HG03135 (cell line): ENCODE data around the gene COQ3.

Experiments
- ATAC-seq: cut with Tn5 transposase; IDR thresholded peaks from one replicate; pipeline ENCODE4 v1.9.1; 2021; ENCODE audit warnings: mild to moderate bottlenecking, moderate library complexity; ENCODE audit not compliant: unreplicated experiment

The COQ3 gene, protein sequence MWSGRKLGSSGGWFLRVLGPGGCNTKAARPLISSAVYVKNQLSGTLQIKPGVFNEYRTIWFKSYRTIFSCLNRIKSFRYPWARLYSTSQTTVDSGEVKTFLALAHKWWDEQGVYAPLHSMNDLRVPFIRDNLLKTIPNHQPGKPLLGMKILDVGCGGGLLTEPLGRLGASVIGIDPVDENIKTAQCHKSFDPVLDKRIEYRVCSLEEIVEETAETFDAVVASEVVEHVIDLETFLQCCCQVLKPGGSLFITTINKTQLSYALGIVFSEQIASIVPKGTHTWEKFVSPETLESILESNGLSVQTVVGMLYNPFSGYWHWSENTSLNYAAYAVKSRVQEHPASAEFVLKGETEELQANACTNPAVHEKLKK

DNA sequence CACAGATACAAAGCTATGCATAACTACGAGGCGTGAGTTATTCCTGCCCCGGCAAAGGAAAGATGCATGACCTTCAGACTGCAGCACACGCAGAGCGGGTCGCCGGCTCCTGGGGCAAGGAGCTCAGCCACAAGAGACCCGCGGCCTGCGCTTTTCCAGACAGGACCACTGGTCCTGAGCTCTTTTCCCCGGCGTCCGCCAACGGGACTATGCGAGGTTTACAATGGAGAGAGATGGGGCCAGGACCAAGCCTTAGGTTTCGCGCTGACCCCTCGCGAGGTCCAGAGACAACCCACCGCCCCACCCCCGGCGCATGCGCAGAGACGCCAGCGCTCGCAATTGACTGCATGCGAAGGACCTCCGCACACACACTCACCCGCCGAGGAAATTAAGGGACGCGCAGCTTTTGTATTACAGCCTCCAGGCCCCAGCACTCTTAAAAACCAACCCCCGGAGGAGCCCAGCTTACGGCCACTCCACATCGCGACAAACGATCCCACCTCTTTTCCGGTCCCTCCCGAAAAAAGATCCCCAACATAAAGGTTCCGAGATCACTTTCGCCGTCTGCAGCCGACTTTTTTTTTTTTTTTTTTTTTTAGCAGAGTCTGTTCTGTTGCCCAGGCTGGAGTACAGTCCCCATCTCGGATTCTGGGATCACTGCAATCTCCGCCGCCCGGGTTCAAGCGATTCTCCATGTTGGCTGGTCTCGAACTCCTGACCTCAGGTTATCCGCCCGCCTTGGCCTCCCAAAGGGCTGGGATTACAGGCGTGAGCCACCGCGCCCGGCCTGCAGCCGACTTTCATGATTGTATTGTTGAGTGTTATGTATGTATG, at the start of gene COQ3:
TSS of gene COQ3 (minus strand) at position 498 of the 834 bp plus-strand sequence. CDS start at position 482, 16 bp downstream.
- peak; percentile 76 for ATAC-seq

DNA sequence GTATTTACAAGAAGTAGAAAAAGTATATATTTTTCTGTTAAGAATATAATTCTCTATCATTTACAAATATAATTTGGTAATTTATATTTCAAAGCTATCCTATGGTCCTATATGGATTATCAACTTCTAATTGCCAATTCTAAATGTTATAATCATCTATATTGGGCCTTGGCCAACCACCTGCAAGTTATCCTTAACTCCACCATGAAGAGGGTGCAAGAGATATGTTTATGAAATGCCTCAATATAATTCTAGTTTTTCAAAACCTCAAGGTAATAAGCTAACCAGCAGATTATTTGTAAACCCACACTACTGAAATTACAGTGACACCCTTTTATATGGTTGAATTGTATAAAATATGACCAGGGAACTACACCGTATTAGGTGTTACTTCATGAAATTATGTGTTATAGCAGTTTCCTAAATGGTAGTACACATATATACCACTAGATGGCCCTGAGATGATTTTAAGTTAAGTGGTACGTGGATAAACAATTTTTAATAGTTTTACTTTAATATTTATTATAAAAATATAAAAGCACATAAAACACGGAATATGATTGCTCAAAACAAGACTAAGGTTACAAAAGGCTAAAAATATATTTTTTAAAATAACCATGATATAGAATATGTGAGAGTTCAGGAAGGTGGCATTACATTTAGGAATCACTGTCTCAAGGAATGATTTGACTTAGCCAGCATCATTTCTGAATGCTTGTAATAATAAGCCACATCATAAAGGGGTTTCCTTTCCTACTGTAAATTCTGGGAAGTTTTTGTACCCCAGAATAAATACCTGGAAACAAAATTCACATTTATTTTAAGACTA, 40.9 kb upstream of the COQ3 start:
- peak; percentile 74 for ATAC-seq

DNA sequence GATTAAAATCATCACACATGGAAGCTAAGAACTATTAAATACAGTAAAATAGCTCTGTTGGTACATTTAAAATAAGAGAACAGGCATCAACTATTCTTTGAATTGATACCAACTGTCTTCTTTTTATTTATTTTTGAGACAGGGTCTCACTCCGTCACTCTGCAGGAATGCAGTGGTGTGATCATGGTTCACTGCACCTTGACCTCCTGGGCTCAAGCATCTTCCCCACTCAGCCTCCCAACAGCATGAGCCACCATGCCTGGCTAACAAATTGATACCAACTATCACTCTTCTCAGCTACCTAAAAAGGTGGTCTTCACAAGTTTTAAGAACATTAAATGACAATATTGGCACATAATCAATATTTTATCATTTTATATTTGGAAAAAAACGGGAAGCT, 38.9 kb upstream of the COQ3 start:
- no peak for ATAC-seq

DNA sequence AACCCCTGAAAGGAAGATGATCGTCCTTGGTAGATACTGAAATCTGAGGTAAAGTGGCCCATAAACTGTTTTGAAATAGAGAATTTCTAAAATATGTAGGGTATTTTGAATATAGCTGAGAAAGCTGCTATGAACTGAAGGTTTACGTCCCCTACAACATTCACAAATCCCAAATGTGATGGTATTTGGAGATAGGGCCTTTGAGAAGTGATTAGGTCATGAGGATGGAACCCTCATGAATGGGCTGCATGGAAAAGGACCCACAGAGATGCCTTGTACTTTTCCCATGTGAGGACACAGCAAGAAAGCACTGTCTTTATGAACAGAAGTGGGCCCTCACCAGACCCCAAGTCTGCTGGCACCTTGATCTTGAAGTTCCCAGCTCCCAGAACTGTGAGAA, 37.9 kb upstream of the COQ3 start:
- ATAC-seq: no peak

DNA sequence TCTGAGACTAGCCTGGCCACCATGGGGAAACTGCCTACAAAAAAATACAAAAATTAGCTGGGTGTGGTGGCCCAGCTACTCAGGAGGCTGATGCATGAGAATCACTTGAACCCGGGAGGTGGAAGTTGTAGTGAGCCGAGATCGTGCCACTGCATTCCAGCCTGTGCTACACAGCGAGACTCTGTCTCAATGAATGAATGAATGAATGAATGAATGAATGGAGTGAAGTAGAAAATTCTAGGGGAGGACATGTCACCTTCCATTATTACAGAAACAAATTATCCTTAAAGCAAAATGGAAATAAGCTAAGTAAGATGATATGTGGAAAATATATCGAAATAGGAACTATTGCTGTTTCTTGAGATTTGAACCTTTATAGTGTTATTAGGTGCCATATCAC, 34.0 kb upstream of the COQ3 start:
- ATAC-seq: no peak

DNA sequence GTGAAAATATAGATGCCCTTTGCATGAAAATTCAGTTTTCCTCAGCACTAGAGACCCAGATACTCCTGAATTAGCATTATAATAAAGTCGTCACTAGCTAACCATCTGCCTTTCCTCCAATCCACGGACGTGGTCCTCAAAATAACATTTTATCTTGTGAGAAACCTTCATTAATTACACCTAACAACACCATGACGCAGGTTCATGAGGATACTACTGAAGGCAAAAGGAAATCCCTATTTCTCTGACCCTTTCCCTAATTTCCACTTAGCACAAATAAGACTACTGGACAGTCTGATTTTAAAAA, 32.4 kb upstream of the COQ3 start:
- no peak for ATAC-seq

DNA sequence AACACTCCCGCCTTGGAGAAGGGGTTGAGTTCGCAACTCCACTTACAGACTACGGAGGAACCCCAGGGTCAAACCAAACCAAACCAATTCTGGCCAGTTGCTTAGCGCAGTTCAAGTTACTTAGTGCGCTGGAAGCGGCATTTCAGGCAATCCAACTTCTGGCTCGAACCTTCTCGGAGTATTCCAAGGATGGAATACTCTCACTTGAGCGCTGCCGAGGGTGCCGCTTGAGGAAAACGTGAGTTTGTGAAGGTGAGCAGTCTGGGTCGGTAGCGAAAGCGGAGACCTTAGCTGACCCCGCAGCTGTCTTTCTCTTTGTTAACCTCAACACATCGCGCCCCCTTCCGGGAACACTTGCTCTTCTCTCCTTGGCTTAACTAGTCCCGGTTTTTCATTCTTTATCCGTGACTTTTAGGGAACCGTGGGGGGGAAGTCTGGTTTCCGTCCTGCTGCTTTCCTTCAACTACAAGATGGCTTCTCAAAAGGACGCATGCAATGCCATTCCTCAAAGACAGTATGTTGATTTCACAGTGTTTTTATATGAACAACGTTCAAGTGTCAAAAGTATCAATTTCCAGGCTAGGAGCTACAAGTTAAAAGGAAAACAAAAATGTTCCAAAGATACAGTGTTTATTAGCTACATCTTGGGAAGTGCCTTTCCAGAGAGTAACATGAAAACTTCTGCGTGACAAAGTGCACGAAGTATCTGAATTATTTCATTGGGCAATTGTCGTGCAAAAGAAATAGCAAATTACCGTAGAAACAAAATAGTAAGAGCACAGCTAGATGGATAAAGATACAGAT, 31.9 kb upstream of the COQ3 start:
- ATAC-seq: peak; percentile 45

DNA sequence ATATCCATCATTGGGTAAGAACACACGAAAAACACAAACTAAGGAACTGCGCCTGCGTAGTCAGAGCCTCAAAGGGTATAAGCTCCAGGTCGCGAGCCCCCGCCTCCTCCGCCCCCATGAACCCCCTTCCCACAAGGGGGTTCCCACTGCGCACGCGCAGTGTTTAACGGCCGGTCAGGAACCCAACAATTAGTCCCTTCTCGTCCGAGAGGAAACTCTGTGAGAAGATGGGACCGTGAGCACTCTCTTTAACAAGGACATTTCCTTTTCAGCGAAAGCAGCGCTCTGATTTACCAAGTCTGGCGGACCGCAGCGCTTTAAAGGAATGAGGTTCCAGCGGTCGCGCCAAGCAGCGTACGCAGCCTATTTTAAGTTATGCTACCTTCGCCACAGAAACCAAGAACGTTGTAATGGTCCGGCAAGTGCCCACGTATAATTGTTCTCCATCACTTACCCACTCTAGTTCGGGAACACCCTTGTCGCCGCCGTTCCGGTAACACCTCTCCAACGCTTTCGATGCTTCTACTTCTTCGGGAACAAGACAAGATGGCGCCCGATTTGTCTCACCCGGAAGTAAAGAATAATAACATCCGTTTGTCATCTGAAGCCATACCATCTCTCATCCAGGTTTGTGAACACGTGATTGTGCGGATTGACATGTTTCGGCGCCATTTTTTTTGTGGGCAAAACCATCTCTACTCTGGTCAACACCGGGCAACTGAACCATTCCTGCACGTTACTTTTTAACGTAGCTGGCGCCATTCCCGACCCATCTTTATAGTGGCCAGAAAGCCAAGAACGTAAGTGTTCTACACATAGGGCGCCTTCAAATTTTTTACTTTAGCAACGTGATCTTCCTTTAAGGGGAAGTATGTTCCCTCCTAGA, 31.0 kb upstream of the COQ3 start, which contains the start of gene PNISR:
TSS of gene PNISR (minus strand) at position 548 of the 886 bp plus-strand sequence. CDS start 10,649 bp downstream, outside the sequence.
- peak; percentile 83 for ATAC-seq

DNA sequence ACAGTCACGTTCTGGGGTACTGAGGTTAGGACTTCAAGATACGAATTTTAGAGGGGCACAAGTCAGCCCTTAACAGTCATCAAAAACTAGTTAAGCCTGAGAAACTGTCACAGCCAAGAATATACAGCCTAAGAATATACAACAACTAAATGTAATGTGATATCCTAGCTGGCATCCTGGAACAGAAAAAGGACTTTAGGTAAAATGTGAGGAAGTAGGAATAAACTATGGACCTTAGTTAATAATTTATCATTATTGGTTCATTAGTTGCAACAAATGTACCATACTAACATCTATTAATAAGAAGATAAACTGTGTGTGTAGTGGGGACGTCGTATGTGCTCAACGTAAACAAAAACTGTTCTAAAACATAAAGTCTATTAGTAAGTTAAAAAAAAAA, 30.0 kb upstream of the COQ3 start:
- ATAC-seq: no peak

DNA sequence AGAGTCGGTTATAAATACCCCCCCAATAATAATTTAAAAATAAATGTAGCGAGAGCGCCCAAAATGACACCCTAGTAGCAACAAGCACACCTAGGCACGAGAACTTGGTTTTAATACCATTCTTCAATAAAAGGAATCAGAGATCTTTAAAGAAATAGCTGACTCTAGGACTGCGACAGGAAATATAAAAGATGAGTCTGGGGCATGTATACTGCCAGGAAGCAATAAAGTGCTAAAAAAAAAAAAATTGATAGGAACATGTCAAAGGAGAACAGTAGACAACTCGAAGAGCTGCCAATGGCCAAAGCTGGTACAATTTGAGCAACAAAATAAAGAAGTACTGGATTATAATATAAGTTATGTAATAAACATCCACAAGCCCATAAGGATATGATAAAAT, 28.9 kb upstream of the COQ3 start:
- ATAC-seq: no peak

DNA sequence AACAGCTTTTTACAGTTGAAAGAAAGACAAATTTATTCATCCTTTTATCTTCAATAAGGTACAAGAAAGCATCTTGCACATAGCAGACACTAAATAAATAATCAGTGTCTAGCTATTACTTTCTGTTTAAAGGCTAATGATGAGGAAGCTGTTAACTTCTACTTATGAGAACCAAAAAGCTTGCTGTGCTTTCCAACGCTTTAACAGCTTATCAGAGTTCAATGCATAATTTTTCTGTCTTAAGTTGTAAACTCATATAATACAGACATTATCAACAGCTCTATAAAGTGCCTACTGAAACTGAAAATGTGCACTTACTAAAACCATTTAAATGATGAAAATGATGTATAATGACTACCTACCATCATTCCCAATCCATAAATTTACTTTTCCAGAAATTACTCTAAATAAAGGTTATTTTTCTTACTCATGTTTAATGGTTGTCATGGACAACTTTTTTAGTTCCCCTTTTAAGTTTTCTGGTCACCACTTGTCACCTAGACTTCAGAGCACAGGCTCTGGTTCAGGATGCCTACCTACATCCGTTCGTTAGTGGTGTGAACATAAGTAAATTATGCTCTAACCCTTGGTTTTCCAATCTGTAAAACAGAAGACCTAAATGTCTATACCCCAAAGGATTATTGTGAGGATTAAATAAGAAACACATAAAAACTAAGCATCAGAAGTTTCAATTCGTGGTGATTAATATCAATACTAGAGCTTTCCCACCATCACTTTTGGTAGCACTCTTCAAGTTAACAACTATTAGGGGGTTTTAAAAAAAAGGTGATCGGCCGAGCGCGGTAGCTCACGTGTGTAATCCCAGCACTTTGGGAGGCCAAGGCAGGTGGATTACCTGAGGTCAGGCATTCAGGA, 23.1 kb upstream of the COQ3 start:
- peak; percentile 71 for ATAC-seq

DNA sequence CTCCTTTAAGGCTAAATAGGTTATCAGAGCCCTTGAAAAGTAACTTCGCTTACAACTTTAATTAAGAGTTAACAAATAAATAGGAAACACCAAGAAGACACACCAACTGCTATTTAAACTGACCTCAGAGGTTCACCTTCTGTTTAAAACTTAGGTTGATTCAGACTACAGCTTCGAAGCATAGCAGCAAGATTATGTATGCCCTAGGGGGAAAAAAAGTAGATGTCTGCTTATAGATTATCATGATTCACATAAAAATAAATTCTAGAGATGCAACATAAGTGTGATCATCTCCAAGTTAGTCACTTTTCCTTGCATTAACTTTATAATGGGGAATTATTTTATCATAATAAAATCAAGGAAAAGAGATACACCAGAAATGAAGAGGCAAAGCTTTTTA, 22.2 kb upstream of the COQ3 start:
- ATAC-seq: no peak

DNA sequence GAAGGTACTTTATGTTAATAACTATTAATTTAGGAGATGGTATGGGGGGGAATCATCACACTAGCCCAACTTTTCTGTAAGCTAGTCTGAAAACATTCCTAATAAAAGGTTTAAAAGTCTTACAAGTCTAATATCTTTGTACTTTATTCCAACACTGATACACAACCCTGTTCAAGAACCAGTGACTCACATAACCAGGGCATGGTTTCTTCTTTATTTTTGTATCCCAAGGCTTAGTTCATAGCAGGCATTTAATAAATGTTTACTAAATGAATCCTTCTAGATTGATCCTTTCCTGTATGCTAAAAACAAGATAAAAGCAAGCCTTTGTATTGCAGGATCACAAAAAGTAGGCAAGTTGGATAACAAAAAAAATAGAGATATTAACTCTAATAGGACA, 21.5 kb upstream of the COQ3 start:
- no peak for ATAC-seq

DNA sequence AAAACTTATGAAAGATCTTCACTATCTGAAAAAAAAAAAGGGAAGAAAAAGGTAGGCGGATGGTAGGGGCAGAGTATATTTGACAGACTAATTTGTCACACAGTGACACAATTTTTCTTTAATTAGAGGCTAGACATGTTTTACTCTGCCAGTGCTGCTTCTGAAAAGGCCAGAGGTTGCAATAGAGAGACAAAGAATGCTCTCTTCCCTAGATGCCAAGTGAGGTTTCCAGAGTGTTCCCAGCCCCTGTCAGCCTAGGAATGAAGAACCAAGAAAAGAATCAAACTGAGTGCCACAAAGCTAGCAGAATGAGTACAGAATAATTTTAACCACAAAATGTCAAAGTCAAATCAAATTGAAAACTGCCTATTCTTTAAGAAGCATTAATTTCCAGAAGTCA, 18.1 kb upstream of the COQ3 start:
- ATAC-seq: no peak

DNA sequence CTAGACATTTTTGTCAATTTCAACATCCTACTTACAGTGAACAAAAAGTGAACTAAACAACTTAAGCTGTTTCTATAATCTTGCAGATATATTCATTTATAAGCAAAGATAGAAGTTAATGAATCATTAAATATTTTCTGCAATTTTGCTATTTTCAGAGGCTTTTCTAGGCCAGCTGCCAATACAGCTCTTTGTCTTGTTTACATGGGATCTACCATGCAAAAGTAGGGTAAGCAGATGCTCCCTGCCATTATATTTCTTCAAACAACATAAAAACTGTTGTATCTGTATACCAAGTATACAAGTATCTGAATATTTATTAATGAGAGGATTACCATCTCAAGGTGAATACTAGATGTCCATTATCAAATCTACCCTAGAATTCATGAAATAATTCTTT, 15.7 kb upstream of the COQ3 start:
- ATAC-seq: no peak

DNA sequence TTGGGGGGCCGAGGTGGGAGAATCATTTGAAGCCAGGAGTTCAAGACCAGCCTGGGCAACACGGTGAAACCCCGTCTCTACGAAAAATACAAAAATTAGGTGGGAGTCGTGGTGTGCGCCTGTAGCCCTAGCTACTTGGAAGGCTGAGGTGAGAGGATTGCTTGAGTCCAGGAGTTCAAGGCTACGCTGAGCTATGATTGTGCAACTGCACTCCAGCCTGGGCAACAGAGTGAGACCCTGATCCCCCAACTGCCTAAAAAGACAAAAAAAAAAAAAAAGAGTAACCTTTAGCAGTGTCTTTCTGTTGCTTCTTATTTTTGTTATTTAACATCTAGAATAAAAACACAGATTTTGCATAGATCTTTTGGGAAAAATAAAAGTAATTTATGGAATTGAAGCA, 13.1 kb upstream of the COQ3 start:
- ATAC-seq: no peak

DNA sequence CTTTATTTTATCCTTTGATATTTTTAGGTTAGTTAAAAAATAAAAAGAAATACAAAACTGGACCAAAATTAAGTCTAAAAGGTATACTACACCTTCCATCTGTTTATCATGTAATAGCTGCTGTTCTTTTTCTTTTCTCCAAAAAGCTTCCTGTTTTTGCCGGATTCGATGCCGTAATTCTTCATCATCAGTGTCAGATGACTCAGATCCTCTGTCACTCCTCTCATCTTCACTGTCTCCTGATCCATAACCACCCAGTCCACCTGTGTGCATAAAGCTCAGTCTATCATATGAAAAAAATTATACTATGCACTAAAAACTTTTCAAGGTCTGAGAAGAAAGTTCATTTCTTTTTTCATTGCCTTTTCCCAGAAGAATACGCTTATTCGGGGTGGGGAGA, 8.5 kb upstream of the COQ3 start:
- ATAC-seq: no peak

DNA sequence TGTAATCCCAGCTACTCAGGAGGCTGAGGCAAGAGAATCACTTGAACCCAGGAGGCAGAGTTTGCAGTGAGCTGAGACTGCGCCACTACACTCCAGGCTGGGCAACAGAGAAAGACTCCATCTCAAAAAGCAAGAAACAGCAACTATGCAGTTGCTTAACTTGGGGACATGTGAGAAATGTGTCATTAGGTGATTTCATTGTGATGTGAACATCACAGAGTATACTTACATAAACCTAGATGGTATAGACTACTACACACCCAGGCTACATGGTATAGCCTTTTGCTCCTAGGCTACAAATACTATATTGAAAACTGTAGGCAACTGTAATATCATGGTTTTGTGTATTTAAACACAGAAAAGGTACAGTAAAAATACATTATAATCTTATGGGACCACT, 3.3 kb upstream of the COQ3 start:
- no peak for ATAC-seq

DNA sequence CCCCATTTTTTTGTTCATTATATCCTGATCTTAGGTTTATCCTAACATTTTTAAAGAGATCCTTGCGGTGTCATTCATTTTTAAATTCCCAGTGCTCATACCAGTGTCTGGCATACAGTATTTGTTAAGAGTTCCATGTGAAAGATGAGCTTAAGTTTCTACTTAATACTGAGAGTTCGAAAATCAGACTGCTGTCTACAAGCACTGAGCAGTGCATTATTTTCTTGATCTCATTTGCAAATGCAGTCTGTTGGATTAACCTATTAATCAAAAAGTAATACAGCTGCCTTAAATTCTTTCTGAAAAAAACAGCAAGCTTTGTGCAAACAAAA, 663 bp downstream of the COQ3 start:
- ATAC-seq: peak; percentile 30
